ENCODE measurements around the gene SLBP.

DNA sequence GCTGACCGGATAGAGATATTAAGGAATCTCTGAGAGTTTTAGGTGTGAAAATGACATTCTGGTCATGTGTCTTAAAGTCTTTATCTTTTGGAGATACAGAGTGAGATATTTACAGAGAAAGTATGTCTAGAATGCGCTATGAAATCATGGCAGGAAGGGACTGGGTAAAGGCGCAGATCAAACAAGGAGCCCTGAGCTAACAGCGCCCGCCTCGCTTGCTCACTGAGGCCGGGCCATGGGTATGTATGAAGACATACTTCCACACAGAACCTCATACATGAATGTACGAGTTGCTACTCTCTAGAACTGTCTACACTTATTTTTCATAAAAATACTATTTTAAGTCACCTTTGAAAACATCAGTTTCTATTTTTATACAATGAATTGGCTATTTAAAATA is 48.0 kb downstream of the SLBP start:
- TF ChIP-seq EZH2 (IDR thresholded peaks at IDR 0.05; ENCODE audit: borderline replicate concordance, low read depth, low read length, severe bottlenecking) (no peak), POLR2A (IDR thresholded peaks at IDR 0.05; ENCODE audit: low read depth, low read length) (no peak), POLR2AphosphoS5 (IDR thresholded peaks at IDR 0.05; ENCODE audit: insufficient read depth, low read depth, low read length) (no peak), JUN (IDR thresholded peaks at IDR 0.05; ENCODE audit: borderline replicate concordance, insufficient read depth, insufficient read length, low read depth) (no peak), MAX (IDR thresholded peaks at IDR 0.05; ENCODE audit: insufficient read depth, insufficient read length) (no peak), MYC (IDR thresholded peaks at IDR 0.05; ENCODE audit: low read depth, low read length) (no peak), FOS (IDR thresholded peaks at IDR 0.05; ENCODE audit: borderline replicate concordance, insufficient read depth, low read length) (no peak), GATA2 (IDR thresholded peaks at IDR 0.05; ENCODE audit: insufficient read depth, insufficient read length, low read depth, low read length) (no peak)
- TF ChIP-seq, protein P1, sequence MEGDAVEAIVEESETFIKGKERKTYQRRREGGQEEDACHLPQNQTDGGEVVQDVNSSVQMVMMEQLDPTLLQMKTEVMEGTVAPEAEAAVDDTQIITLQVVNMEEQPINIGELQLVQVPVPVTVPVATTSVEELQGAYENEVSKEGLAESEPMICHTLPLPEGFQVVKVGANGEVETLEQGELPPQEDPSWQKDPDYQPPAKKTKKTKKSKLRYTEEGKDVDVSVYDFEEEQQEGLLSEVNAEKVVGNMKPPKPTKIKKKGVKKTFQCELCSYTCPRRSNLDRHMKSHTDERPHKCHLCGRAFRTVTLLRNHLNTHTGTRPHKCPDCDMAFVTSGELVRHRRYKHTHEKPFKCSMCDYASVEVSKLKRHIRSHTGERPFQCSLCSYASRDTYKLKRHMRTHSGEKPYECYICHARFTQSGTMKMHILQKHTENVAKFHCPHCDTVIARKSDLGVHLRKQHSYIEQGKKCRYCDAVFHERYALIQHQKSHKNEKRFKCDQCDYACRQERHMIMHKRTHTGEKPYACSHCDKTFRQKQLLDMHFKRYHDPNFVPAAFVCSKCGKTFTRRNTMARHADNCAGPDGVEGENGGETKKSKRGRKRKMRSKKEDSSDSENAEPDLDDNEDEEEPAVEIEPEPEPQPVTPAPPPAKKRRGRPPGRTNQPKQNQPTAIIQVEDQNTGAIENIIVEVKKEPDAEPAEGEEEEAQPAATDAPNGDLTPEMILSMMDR (IDR thresholded peaks at IDR 0.05; ENCODE audit: extremely low read depth in 1 of 2, insufficient read depth in 1 of 2, low read depth in 1 of 2, low read length in 2 of 2) = no peak

All from endothelial cell of umbilical vein (primary cell).